Measurements from ENCODE around the gene CERS6. TPM values are rescaled to one million over a fixed set of nuclear protein-coding genes. Genes with fewer than 3 reads are reported as not detected.

The CERS6 gene
- total and polyA plus RNA-seq, 10 donors = 2.5 to 22.3 (median 12.8) TPM

- H3K36me3 ChIP-seq = peaks cover 0 to 4% (median 0%) of the 10 kb centered on the region in 6 donors
- intact Hi-C loops (cut with DNase I; ENCODE audit: low total_unique reads) = no loop called here
- no peak for DNase-seq
- TF ChIP-seq POLR2A (IDR thresholded peaks at IDR 0.05) (no peak), POLR2AphosphoS5 (IDR thresholded peaks at IDR 0.05) (no peak), CTCF (IDR thresholded peaks at IDR 0.05 in 8 of 11, conservative IDR thresholded peaks at IDR 0.05 in 3 of 11) (no peak)
- H3K4me1 ChIP-seq = peaks cover 0 to 14% (median 0%) of the 10 kb centered on the region in 6 donors
- no peak overlapping the region for H3K4me3 ChIP-seq
- no peaks in the 10 kb centered on the region for H3K9me3 ChIP-seq
- WGBS, 5 donors = 88 to 100% (median 91%) methylated on average over 1 of the region's 1 CpG
- no peaks in the 10 kb centered on the region for H3K27me3 ChIP-seq (replicated peaks in 1 of 7)
- no peak overlapping the region for H3K27ac ChIP-seq
Observed at GRCh38 chr2:168713325-168713724, 257.3 kb downstream of the CERS6 start.

- peaks cover 0 to 15% (median 0%) of the 10 kb centered on the region in 6 donors for H3K4me1 ChIP-seq
- peaks cover 0 to 8% (median 2%) of the 10 kb centered on the region in 6 donors for H3K36me3 ChIP-seq
- no peaks in the 10 kb centered on the region for H3K27me3 ChIP-seq (replicated peaks in 1 of 7)
- TF ChIP-seq CTCF (IDR thresholded peaks at IDR 0.05 in 8 of 11, conservative IDR thresholded peaks at IDR 0.05 in 3 of 11) (no peak), POLR2AphosphoS5 (IDR thresholded peaks at IDR 0.05) (no peak), POLR2A (IDR thresholded peaks at IDR 0.05) (no peak)
- 85 to 97% (median 92%) methylated on average over 2 of the region's 2 CpGs for WGBS, 5 donors
- no peaks in the 10 kb centered on the region for H3K9me3 ChIP-seq
- H3K27ac ChIP-seq = no peak overlapping the region
- H3K4me3 ChIP-seq = no peak overlapping the region
- intact Hi-C loops (cut with DNase I; ENCODE audit: low total_unique reads) = no loop called here
- no peak for DNase-seq
Observed at GRCh38 chr2:168715849-168716248, 259.8 kb downstream of the CERS6 start.

- no peaks in the 10 kb centered on the region for H3K9me3 ChIP-seq
- peaks cover 0 to 8% (median 2%) of the 10 kb centered on the region in 6 donors for H3K36me3 ChIP-seq
- peaks cover 0 to 14% (median 0%) of the 10 kb centered on the region in 6 donors for H3K4me1 ChIP-seq
- DNase-seq = no peak
- no peak overlapping the region for H3K27ac ChIP-seq
- TF ChIP-seq CTCF (IDR thresholded peaks at IDR 0.05 in 8 of 11, conservative IDR thresholded peaks at IDR 0.05 in 3 of 11) = no peak
- no peak for TF ChIP-seq POLR2AphosphoS5 (IDR thresholded peaks at IDR 0.05)
- no peak for TF ChIP-seq POLR2A (IDR thresholded peaks at IDR 0.05)
- intact Hi-C loops (cut with DNase I; ENCODE audit: low total_unique reads) = no loop called here
- H3K27me3 ChIP-seq (replicated peaks in 1 of 7) = no peaks in the 10 kb centered on the region
- H3K4me3 ChIP-seq = no peak overlapping the region
Observed at GRCh38 chr2:168716839-168717238, 260.8 kb downstream of the CERS6 start.

GRCh38 chr2:168717790-168718502, 261.9 kb downstream of the CERS6 start:
- DNase-seq = no peak
- no peaks in the 10 kb centered on the region for H3K9me3 ChIP-seq
- no peak overlapping the region for H3K4me3 ChIP-seq
- WGBS, 5 donors = 31 to 40% (median 35%) methylated on average over 3 of the region's 3 CpGs
- peaks cover 0 to 18% (median 0%) of the 10 kb centered on the region in 6 donors for H3K4me1 ChIP-seq
- intact Hi-C loops (cut with DNase I; ENCODE audit: low total_unique reads) = no loop called here
- no peaks in the 10 kb centered on the region for H3K27me3 ChIP-seq (replicated peaks in 1 of 7)
- TF ChIP-seq CTCF (IDR thresholded peaks at IDR 0.05 in 8 of 11, conservative IDR thresholded peaks at IDR 0.05 in 3 of 11) (no peak), POLR2A (IDR thresholded peaks at IDR 0.05) (no peak), POLR2AphosphoS5 (IDR thresholded peaks at IDR 0.05) (no peak)
- H3K27ac ChIP-seq = no peak overlapping the region
- peaks cover 0 to 12% (median 2%) of the 10 kb centered on the region in 6 donors for H3K36me3 ChIP-seq

Data from spleen (tissue), 11 donors.